HUES64 (cell line): ENCODE data around the gene SLC26A11.

Source experiments
- H3K27ac ChIP-seq: 2 replicates; pipeline ENCODE4 v1.7.0; 2013; ENCODE audit warnings: low read depth, low read length, inconsistent platforms
- H3K27me3 ChIP-seq: 2 replicates; pipeline ENCODE4 v1.6.1; 2013; ENCODE audit warnings: mild to moderate bottlenecking, low read length; ENCODE audit not compliant: insufficient read depth
- H3K36me3 ChIP-seq: 2 replicates; pipeline ENCODE4 v1.6.1; 2013; ENCODE audit warnings: mild to moderate bottlenecking, low read length; ENCODE audit not compliant: insufficient read depth
- H3K4me1 ChIP-seq: 2 replicates; pipeline ENCODE4 v1.6.1; 2013; ENCODE audit warnings: mild to moderate bottlenecking, low read length, moderate library complexity; ENCODE audit not compliant: insufficient read depth
- H3K4me3 ChIP-seq: 2 replicates; pipeline ENCODE4 v1.5.1; 2013; ENCODE audit warnings: mild to moderate bottlenecking, low read length, moderate library complexity
- H3K9ac ChIP-seq: 2 replicates; pipeline ENCODE4 v1.6.1; 2013; ENCODE audit warnings: mild to moderate bottlenecking, low read depth, low read length
- H3K9me3 ChIP-seq: 2 replicates; pipeline ENCODE4 v1.6.1; 2013; ENCODE audit warnings: low read depth, low read length; ENCODE audit not compliant: insufficient read depth
- WGBS: fragments of 150-250, 120-280 bp; methylation state at CpG from one replicate; pipeline ENCODE4 v1.1.7; 2013; ENCODE audit warnings: missing lambda C conversion rate; 5-methylcytosine and 5-hydroxymethylcytosine counted together

SLC26A11 gene

DNA sequence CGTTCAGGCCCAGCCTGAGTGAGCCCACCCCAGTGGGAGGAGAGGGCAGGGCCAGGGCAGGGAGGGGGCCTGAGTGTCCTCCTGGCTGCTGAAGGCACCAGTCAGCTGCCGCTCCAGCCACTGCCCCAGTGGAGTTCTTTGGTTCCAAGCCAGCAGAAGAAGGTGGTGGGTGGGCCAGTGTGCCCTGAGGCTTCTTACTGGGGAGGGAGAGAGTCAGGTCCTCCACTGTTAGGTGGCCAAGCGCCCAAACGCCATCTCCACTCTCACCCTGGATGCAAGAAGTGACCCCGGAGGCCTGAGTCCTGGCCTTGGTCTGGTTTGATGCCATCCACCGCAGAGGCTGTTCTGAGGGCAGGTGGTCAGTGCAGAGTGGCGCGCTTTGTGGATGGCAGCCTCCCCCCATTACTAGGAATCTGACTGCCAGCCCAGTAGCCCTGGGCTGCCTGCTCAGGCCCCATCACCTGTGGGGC, 42.6 kb downstream of the SLC26A11 start:
- H3K9ac ChIP-seq = 0 out of 2 replicates have a peak overlapping the region, but pooled peaks have one; percentile 7
- H3K27ac ChIP-seq = peak overlapping the region; percentile 100; the same call in 1 of the 2 replicates

DNA sequence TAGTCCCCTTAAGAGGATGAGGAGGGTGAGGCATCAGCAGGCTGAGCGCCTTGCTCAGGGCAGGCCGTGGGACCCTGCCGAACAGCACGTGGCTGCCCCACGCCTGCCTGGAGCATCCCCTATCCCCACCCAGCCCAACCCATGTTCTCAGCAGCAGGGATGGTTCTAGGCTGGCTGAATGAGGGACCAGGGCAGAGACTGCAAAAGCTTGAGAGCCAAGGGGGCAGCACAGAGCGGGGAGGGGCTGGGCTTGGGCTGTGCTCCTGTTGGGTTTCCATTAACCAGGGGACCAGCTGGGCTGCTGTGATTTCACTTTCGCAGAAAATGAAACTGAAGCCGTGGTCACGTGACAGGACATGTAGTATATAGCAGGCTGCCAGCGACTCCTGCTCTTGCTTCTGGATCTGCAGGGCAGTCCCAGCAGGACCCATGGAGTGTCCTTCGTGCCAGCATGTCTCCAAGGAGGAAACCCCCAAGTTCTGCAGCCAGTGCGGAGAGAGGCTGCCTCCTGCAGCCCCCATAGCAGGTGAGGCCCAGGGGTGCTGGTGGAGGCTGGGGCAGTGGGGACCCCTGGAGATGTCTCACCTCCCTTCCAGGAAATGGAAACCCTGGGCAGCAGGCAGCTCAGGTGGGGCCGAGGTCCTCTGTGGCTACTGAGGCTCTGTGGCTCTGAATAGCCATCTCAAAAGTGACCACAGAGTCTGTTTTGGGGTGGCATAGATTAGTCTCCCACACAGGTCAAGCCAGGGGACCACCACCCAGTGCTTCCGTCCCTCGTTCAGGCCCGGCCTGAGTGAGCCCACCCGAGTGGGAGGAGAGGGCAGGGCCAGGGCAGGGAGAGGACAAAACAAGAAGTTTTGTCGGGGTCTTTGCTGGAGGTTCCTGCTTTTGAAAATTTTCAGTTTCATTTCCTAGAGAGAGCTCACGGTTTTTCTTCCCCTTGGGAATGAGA, 43.3 kb downstream of the SLC26A11 start:
- WGBS = 88% methylated on average over 19 of the region's 19 CpGs
- Histone ChIP-seq H3K9me3 (no peaks in the 10 kb centered on the region), H3K27ac (no peak overlapping the region), H3K27me3 (no peaks in the 10 kb centered on the region), H3K4me3 (no peak overlapping the region), H3K4me1 (peaks cover 18% of the 10 kb centered on the region; the same call in 1 of the 2 replicates), H3K9ac (peak overlapping the region; percentile 19; the same call in 1 of the 2 replicates), H3K36me3 (peaks cover 15% of the 10 kb centered on the region)

More for the DNA sequence above, 42.6 kb downstream of the SLC26A11 start:
- Histone ChIP-seq H3K4me3 (no peak overlapping the region), H3K36me3 (peaks cover 12% of the 10 kb centered on the region), H3K27me3 (no peaks in the 10 kb centered on the region), H3K4me1 (peaks cover 23% of the 10 kb centered on the region; the same call in 1 of the 2 replicates), H3K9me3 (no peaks in the 10 kb centered on the region)
- 90% methylated on average over 8 of the region's 8 CpGs for WGBS

DNA sequence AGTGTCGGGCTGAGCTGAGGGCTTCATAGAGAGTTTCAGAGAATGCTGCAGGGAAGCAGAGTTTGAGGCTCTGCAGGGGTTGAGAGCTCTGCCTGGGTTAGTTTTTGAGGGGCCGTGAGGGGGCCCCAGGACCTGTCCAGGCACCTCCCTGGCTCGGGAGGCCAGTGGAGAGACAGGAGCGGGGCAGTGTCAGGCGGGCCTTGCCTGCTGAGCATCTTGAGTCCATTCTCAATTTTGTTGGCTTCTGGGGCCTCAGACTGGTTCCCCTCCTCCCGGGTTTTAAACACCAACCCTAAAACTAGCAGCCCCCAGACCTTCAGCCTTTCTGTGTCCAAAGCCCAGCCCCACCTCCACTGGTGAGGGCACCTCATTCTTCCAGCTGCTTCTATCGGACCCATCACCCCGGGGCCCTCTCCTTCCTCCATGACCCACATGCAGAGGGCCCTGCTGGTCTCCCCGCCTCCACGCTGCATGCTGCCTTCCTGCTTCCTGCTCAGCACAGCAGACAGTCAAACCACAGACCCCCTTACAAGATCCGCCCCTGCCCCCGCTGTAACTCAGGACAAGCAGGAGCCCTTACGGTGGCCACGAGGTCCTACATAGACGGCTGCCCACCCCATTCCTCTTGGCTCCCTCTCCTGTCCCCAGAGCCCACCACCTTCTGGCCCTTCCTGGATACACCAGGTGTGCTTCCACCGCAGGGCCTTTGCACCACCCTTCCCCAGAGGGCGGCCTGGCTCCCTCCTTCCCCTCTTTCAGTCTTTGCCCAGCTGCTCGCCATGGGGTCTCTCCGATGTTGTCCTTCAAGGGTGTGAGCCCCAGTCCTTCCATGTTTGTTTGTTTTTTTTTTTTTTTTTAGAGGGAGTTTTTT, 44.2 kb downstream of the SLC26A11 start:
- no peak overlapping the region for H3K4me3 ChIP-seq
- no peak overlapping the region for H3K27ac ChIP-seq
- peaks cover 17% of the 10 kb centered on the region for H3K4me1 ChIP-seq
- 92% methylated on average over 19 of the region's 19 CpGs for WGBS
- H3K27me3 ChIP-seq = no peaks in the 10 kb centered on the region
- peaks cover 22% of the 10 kb centered on the region for H3K36me3 ChIP-seq
- H3K9me3 ChIP-seq = no peaks in the 10 kb centered on the region
- no peak overlapping the region for H3K9ac ChIP-seq

DNA sequence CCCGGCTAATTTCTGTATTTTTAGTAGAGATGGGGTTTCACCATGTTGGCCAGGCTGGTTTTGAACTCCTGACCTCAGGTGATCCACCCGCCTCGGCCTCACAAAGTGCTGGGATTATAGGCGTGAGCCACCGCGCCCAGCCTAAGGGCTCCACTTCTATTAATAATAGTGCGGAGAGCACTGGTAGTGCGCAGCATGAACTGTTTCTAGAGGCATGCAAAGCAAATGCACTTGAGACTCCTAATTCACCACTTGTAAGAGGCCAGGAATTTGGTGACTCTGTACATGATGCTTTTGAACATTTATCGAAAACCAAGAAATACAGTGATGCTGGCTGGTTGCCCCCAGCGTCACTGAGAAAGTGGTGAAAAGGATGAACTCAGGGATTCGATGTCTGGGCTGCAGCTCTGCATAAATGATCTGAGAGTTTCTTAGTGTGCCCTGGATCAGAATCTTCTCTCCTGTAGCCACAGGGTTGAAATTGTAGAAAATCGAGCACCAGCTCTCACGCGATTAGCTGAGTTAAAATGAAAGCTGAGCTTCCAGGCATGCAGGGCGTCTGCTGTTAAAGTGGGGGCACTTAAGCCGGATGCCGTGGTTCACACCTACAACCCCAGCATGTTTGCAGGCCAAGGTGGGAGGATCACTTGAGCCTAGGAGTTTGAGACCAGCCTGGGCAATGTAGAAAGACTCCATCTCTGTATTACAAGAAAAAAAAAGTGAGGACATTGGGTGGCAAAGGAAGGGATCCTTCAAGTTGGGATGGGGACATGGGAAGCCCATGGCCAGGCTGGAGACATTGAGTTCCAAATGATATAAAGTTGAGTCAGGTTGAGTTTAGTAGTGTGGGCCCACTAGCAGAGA, 45.2 kb downstream of the SLC26A11 start:
- H3K36me3 ChIP-seq = peaks cover 25% of the 10 kb centered on the region
- H3K9me3 ChIP-seq = no peaks in the 10 kb centered on the region
- no peak overlapping the region for H3K9ac ChIP-seq
- no peak overlapping the region for H3K4me3 ChIP-seq
- WGBS = 97% methylated on average over 17 of the region's 17 CpGs
- H3K4me1 ChIP-seq = peaks cover 25% of the 10 kb centered on the region
- no peak overlapping the region for H3K27ac ChIP-seq
- no peaks in the 10 kb centered on the region for H3K27me3 ChIP-seq

DNA sequence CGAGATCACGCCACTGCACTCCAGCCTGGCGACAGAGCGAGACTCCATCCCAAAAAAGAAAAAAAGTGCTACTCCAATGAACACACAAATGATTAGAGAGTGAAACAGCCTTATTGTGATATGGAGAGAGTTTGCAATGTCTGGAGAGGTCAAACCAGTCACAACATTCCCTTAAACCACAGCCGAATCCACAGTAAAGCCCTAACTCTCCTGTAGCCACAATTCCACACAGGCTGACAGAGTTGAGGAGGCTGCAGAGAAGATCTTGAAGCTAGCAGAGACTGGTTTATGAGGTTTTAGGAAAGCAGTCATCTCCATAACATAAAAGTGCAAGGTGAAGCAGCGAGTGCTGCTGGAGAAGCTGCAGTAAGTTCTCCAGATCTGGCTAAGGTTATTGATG, 47.2 kb downstream of the SLC26A11 start:
- Histone ChIP-seq H3K27me3 (no peaks in the 10 kb centered on the region), H3K9ac (no peak overlapping the region), H3K4me3 (no peak overlapping the region), H3K36me3 (peaks cover 25% of the 10 kb centered on the region), H3K4me1 (peaks cover 27% of the 10 kb centered on the region), H3K9me3 (no peaks in the 10 kb centered on the region), H3K27ac (no peak overlapping the region)
- WGBS = 100% methylated on average over 3 of the region's 6 CpGs

DNA sequence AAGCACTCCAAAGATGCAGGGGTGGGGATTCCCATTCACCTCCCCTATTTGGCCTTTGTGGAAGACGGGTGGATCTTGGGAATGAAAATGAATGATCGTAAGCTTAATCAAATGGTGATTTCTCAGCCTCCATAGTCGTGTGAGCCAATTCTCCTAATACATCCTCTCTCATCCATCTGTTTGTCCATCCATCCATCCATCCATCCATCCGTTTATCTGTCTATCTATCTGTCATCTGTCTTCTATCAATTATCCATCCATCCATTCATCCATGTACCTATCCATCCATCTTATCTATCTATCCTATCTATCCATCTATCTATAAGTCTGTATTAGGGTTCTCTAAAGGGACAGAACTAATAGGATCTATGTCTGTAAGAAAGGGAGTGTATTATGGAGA, 48.2 kb downstream of the SLC26A11 start:
- Histone ChIP-seq H3K36me3 (peaks cover 25% of the 10 kb centered on the region), H3K27ac (no peak overlapping the region), H3K9me3 (no peaks in the 10 kb centered on the region), H3K27me3 (no peaks in the 10 kb centered on the region), H3K4me1 (peaks cover 18% of the 10 kb centered on the region), H3K4me3 (no peak overlapping the region), H3K9ac (no peak overlapping the region)
- WGBS = 65% methylated on average over 3 of the region's 4 CpGs

DNA sequence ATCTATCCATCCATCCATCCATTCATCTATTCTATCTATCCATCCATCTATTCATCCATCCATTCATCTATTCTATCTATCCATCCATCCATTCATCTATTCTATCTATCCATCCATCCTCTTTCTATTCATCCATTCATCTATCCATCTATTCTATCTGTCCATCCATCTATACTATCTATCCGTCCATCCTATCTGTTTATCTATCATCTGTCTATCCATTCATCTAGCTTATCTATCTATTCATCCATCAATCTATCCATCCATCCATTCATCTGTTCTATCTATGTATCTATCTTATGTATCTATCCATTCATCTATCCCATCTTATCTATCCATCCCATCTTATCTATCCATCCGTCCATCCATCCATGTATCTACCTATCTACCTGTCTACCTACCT, 49.2 kb downstream of the SLC26A11 start:
- Histone ChIP-seq H3K27ac (no peak overlapping the region), H3K9ac (no peak overlapping the region), H3K4me1 (peaks cover 17% of the 10 kb centered on the region), H3K4me3 (no peak overlapping the region), H3K9me3 (no peaks in the 10 kb centered on the region), H3K27me3 (no peaks in the 10 kb centered on the region), H3K36me3 (peaks cover 25% of the 10 kb centered on the region)
- WGBS = 90% methylated on average over 2 of the region's 2 CpGs

DNA sequence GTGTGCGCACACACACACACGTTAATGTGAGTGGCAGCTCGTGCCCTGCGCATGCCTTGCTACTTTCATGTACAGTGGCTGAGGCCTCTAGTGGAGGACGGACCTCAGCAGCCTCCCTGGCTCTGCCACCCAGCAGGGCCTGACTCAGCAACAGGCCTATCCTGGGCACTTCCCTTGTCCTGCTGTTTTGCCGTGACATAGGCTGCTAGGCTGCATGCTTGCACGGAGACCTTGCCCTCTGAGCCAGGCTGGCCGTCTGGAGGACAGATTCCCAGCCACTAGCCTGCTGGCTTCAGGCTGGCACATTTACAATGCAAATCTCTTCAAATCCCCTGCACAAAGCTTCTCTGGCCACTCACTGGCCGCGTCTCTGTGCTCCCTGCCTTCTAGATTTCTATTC, 49.9 kb downstream of the SLC26A11 start:
- 40% methylated on average over 10 of the region's 10 CpGs for WGBS
- Histone ChIP-seq H3K27ac (peak overlapping the region; percentile 80), H3K4me3 (no peak overlapping the region), H3K36me3 (peaks cover 25% of the 10 kb centered on the region), H3K9me3 (no peaks in the 10 kb centered on the region), H3K27me3 (no peaks in the 10 kb centered on the region), H3K9ac (no peak overlapping the region), H3K4me1 (peaks cover 17% of the 10 kb centered on the region)

DNA sequence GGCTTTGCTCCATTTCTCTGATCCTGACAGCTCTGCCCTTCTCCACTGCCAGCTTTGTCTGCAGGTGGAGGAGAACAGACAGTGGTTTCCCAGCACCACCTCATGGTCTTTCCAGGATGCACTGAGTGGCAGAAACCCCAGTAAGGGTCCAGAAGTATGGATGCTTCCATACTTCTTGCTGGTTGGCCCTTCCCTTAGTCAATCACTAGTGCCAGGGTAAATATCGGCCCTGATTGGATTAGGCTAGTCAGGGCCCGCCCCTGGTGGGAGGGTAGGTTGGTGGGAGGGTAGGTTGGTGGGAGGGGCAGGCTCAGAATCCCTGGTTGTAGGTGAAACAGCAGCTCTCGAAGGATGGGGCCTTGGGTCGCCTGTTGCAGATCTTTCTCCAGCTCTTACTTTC, 50.6 kb downstream of the SLC26A11 start:
- Histone ChIP-seq H3K27ac (peak overlapping the region; percentile 80), H3K9ac (no peak overlapping the region), H3K4me1 (peaks cover 17% of the 10 kb centered on the region), H3K27me3 (no peaks in the 10 kb centered on the region), H3K9me3 (no peaks in the 10 kb centered on the region), H3K36me3 (peaks cover 19% of the 10 kb centered on the region), H3K4me3 (no peak overlapping the region)
- 41% methylated on average over 4 of the region's 4 CpGs for WGBS

DNA sequence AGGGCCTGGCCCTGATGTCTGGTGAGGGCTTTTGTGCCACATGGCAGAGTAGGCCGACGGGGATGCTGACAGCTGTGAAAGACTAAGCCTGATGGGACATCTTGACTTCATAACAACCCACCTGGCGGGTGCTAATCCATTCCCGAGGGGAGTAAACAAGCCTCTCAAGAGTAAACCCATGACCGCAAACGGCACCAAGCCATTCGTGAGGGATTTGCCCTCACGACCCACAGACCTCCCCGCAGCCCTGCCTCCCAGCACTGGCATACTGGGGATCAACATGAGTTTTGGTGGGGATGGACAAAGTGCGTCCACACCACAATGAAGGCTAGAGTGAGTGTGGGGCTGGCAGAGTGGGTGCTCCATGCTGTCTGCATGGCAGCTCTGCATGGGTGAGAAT, 52.1 kb downstream of the SLC26A11 start:
- H3K36me3 ChIP-seq = peaks cover 14% of the 10 kb centered on the region
- no peaks in the 10 kb centered on the region for H3K27me3 ChIP-seq
- H3K9me3 ChIP-seq = no peaks in the 10 kb centered on the region
- peaks cover 17% of the 10 kb centered on the region for H3K4me1 ChIP-seq
- no peak overlapping the region for H3K27ac ChIP-seq
- no peak overlapping the region for H3K4me3 ChIP-seq
- no peak overlapping the region for H3K9ac ChIP-seq
- 94% methylated on average over 10 of the region's 10 CpGs for WGBS
